ENCODE measurements around the gene LTBP2. TPM values are rescaled to one million over a fixed set of nuclear protein-coding genes. Genes with fewer than 3 reads are reported as not detected.

LTBP2 gene
- total RNA-seq, 1 donor from 2014 or later = 6.6 TPM

DNA sequence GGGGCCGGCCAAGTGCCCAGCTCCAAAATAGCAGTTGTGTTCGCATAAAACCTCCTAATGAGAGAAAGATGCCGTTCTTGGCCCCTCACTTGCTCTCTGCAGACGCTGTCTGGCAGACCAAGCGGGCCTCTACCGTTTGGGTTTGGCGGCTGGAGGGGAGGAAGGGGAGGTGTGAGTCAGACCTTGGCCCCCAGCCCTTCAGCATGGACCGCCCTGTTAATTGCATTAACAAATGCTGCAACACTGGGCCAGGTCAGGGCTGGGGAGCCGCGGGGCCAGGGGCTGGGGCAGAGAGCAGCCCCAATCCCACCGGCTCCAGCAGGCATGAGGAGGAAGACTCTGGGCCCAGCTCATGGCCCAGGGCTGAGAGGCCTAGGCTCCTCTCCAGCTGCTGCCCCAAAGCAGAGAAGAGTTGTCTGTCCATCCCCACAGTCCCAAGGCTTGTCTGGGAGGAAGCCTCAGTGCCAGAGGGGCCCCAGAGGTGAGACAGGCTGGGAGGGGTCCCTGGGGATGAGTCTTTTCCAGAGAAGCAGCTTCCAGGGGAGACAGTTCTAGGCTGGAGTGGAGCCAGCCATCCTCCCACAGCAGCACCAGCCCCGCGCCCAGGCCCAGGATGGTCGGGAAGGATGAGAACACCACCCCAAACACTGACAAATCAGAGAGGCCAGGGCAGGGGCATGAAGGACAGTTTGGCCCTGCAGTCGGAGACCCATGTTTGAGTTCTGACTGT lies 16.9 kb downstream of the LTBP2 start:
- no peak for DNase-seq (ENCODE audit: low read depth)
- FAIRE-seq = no peak
- Histone ChIP-seq H3K27me3 (ENCODE audit: control insufficient read depth, insufficient read depth, low read length) (no peaks in the 10 kb centered on the region), H3K36me3 (ENCODE audit: control insufficient read depth, insufficient read depth, low read length) (no peaks in the 10 kb centered on the region), H3K4me3 (ENCODE audit: low read depth, low read length) (no peak overlapping the region)
- TF ChIP-seq, protein P1, sequence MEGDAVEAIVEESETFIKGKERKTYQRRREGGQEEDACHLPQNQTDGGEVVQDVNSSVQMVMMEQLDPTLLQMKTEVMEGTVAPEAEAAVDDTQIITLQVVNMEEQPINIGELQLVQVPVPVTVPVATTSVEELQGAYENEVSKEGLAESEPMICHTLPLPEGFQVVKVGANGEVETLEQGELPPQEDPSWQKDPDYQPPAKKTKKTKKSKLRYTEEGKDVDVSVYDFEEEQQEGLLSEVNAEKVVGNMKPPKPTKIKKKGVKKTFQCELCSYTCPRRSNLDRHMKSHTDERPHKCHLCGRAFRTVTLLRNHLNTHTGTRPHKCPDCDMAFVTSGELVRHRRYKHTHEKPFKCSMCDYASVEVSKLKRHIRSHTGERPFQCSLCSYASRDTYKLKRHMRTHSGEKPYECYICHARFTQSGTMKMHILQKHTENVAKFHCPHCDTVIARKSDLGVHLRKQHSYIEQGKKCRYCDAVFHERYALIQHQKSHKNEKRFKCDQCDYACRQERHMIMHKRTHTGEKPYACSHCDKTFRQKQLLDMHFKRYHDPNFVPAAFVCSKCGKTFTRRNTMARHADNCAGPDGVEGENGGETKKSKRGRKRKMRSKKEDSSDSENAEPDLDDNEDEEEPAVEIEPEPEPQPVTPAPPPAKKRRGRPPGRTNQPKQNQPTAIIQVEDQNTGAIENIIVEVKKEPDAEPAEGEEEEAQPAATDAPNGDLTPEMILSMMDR (IDR thresholded peaks at IDR 0.05; ENCODE audit: insufficient read depth, low read length, severe bottlenecking) = no peak

DNA sequence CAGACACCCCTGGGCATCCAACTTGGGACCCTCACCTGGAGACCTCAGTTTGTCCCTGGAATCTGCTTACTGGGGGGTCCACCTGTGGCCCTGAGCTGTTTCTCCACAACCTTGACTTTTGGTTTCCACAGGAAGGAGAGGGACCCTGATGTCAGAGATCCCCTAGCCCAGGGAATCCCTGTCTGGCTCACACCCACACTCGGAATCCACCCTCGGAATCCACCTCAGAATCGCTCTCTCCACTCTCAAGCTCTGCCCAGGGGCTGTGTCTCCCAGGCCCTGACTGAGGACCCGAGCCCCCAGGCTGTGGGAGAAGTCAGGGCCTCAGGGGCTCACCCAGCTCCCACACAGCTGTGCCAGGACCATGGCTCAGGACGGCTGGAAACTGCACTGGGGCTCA lies 17.4 kb downstream of the LTBP2 start:
- FAIRE-seq = no peak
- no peaks in the 10 kb centered on the region for H3K36me3 ChIP-seq (ENCODE audit: control insufficient read depth, insufficient read depth, low read length)
- TF ChIP-seq, protein P1 (IDR thresholded peaks at IDR 0.05; ENCODE audit: insufficient read depth, low read length, severe bottlenecking) = no peak
- DNase-seq (ENCODE audit: low read depth) = no peak
- H3K27me3 ChIP-seq (ENCODE audit: control insufficient read depth, insufficient read depth, low read length) = no peaks in the 10 kb centered on the region
- H3K4me3 ChIP-seq (ENCODE audit: low read depth, low read length) = no peak overlapping the region

DNA sequence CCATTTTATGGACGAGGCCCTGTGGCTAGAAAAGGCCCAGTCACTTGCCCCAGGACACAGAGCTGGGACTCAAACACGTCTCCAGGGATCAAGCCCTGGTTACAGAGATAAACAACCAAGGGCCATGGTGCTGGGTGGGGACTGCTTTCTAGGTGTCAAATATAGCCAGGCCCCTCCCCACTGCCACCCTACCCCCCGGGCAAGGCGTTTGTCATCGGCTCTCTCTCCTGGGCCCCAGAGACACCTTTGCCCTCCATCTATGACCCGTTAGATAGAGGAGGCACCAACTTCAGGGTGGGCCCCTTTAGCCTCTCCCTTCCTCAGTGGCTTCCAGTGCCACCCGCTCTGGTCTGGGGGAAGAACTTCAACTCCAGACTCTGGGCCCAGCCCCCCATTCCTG lies 18.0 kb downstream of the LTBP2 start:
- no peak for DNase-seq (ENCODE audit: low read depth)
- FAIRE-seq = no peak
- Histone ChIP-seq H3K4me3 (ENCODE audit: low read depth, low read length) (no peak overlapping the region), H3K27me3 (ENCODE audit: control insufficient read depth, insufficient read depth, low read length) (no peaks in the 10 kb centered on the region), H3K36me3 (ENCODE audit: control insufficient read depth, insufficient read depth, low read length) (no peaks in the 10 kb centered on the region)
- TF ChIP-seq, protein P1 (IDR thresholded peaks at IDR 0.05; ENCODE audit: insufficient read depth, low read length, severe bottlenecking) = no peak

DNA sequence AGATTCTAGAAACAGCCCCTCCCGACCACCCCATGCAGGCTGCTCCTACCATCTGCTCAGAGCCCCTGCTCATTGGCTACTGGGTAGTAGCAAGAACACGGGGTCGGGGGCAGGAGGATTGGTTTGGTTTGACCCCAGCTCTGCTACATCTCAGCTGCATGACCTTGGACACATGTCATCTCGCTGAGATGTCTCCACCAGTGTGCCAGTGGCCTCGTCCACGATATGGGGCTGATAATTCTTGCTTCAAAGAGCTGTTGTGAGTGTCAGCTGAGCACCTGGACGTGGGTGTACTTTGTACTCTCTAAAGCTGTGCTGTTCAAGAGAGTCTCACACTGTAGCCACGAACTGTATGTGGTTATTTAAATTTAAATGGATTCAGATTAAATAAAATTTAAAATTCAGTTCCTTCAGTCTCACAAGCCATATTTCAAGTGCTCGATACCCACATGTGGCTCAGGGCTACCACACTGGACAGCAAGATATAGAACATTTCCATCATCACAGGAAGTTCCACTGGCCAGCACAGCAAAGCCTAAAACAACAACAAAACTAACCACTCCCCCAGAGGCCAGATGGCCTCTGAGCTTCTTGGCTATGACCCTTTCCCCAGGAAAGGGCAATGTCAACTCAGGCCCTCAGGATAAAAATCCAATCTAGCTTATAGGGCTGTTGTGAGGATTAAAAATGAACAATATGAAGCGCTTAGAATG lies 18.6 kb downstream of the LTBP2 start:
- TF ChIP-seq, protein P1 (IDR thresholded peaks at IDR 0.05; ENCODE audit: insufficient read depth, low read length, severe bottlenecking) = no peak
- Histone ChIP-seq H3K36me3 (ENCODE audit: control insufficient read depth, insufficient read depth, low read length) (no peaks in the 10 kb centered on the region), H3K27me3 (ENCODE audit: control insufficient read depth, insufficient read depth, low read length) (no peaks in the 10 kb centered on the region), H3K4me3 (ENCODE audit: low read depth, low read length) (no peak overlapping the region)
- FAIRE-seq = no peak
- DNase-seq (ENCODE audit: low read depth) = no peak

DNA sequence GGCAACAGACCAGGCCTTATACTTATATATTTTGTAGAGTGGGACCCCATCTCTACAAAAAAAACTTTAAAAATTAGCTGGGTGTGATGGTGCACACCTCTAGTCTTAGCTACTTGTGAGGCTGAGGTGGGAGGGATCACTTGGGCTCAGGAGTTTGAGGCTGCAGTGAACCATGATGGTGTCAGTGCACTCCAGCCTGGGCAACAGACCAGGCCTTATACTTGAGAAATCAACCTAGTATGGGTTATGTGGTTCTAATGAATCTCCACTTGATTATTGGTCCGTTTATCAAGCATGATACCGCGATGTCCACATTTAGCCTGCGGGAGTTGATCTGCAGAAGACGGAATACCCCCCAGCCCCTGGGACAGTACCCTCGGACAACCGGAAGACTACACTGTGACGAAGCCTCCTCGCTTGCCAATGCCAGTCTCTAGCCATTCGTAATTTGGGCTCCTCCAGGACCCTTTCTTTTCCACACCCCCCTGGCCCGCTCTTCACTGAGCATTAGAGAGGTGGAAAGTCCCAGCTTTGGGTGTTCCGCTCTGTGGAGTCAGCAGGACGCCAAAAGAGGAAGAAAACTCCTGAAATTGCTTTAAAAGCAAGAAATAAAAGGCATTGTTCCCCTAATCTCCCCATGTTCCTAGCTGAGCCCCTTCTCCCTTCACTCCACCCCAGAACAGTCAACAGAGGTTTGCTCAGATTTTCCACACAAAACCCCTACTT lies 19.4 kb downstream of the LTBP2 start:
- Histone ChIP-seq H3K27me3 (ENCODE audit: control insufficient read depth, insufficient read depth, low read length) (no peaks in the 10 kb centered on the region), H3K36me3 (ENCODE audit: control insufficient read depth, insufficient read depth, low read length) (no peaks in the 10 kb centered on the region), H3K4me3 (ENCODE audit: low read depth, low read length) (no peak overlapping the region)
- DNase-seq (ENCODE audit: low read depth) (no peak), FAIRE-seq (no peak)
- TF ChIP-seq, protein P1 (IDR thresholded peaks at IDR 0.05; ENCODE audit: insufficient read depth, low read length, severe bottlenecking) = no peak

Data from bronchial epithelial cell (primary cell).